DND-41 (cell line): ENCODE results near the gene NR2C1.

ENCODE experiments used
- EZH2 ChIP-seq: IDR thresholded peaks from 3 replicates; pipeline ENCODE4 v1.6.1; 2012; ENCODE audit warnings: borderline replicate concordance, low read depth, mild to moderate bottlenecking, moderate library complexity, low read length, inconsistent platforms; ENCODE audit not compliant: severe bottlenecking
- TF ChIP-seq, protein P1 (sequence below): IDR thresholded peaks from 2 replicates; pipeline ENCODE4 v1.5.1; 2012; ENCODE audit warnings: borderline replicate concordance, low read length, moderate library complexity, mild to moderate bottlenecking; ENCODE audit not compliant: poor library complexity, severe bottlenecking; ENCODE audit errors: extremely low read depth

DNA sequence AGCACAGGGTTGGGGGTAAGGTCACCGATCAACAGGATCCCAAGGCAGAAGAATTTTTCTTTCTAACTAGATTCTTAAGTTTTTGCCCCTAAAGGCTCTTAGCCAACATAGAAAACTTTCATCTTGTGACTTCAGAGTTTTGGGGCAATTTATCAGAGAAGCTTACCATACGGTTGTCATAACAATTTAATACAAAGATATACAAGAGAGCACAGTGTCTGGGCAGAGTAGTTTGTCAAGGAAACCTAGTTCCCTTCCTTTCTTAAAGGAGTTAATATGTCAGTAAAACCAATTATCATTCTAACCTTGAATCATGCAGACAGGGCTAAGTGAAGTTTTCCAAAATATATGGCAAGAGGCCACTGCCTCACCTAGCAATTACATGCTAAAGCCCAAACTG is 18.4 kb downstream of the NR2C1 start:
- TF ChIP-seq, protein P1, sequence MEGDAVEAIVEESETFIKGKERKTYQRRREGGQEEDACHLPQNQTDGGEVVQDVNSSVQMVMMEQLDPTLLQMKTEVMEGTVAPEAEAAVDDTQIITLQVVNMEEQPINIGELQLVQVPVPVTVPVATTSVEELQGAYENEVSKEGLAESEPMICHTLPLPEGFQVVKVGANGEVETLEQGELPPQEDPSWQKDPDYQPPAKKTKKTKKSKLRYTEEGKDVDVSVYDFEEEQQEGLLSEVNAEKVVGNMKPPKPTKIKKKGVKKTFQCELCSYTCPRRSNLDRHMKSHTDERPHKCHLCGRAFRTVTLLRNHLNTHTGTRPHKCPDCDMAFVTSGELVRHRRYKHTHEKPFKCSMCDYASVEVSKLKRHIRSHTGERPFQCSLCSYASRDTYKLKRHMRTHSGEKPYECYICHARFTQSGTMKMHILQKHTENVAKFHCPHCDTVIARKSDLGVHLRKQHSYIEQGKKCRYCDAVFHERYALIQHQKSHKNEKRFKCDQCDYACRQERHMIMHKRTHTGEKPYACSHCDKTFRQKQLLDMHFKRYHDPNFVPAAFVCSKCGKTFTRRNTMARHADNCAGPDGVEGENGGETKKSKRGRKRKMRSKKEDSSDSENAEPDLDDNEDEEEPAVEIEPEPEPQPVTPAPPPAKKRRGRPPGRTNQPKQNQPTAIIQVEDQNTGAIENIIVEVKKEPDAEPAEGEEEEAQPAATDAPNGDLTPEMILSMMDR: no peak
- TF ChIP-seq EZH2: no peak
